ENCODE measurements around the gene TUBGCP2.

- TF ChIP-seq TCF7L2 (IDR thresholded peaks at IDR 0.05; ENCODE audit: low read depth, low read length) (no peak), NCOA1 (IDR thresholded peaks at IDR 0.05; ENCODE audit: low read depth) (no peak), CHD2 (IDR thresholded peaks at IDR 0.05; ENCODE audit: low read depth, low read length) (no peak), SP1 (CRISPR knock-in tag; IDR thresholded peaks at IDR 0.05) (no peak), CTCF (IDR thresholded peaks at IDR 0.05 in 2 of 3, conservative IDR thresholded peaks at IDR 0.05 in 1 of 3; ENCODE audit: insufficient read depth in 2 of 3, low read depth in 1 of 3, low read length in 3 of 3) (no peak), POLR2A (conservative IDR thresholded peaks at IDR 0.05) (no peak), SMARCB1 (IDR thresholded peaks at IDR 0.05; ENCODE audit: insufficient read length, low read depth) (no peak), ZNF644 (tag; IDR thresholded peaks at IDR 0.05; ENCODE audit: low read depth) (no peak)
- TF ChIP-seq, protein P1, sequence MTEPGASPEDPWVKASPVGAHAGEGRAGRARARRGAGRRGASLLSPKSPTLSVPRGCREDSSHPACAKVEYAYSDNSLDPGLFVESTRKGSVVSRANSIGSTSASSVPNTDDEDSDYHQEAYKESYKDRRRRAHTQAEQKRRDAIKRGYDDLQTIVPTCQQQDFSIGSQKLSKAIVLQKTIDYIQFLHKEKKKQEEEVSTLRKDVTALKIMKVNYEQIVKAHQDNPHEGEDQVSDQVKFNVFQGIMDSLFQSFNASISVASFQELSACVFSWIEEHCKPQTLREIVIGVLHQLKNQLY (CRISPR knock-in tag; conservative IDR thresholded peaks at IDR 0.05), result no peak
Observed at GRCh38 chr10:133258066-133258817, 50.4 kb downstream of the TUBGCP2 start.
